ENCODE measurements around the gene OPTN. TPM values are rescaled to one million over a fixed set of nuclear protein-coding genes. Genes with fewer than 3 reads are reported as not detected.
A peak's percentile ranks its signal among the peaks of the same experiment; 100 is the strongest.
"Not testable (repeated sequence)": the region's sequence is repeated elsewhere in the genome, so short reads cannot be mapped to it uniquely, and the experiment has no call there.

The OPTN gene
- total RNA-seq (2014; rRNA removed; shearing (Covaris generic)), result 39.7 and 52.0 TPM in 2 replicates

GRCh38 chr10:13099666-13100348 is at the start of gene OPTN:
Gene OPTN (plus strand): TSS chr10:13100163. CDS start chr10:13109123, 8,960 bp downstream.
- H3K36me3 ChIP-seq, result peaks cover 19% of the 10 kb centered on the region
- no peaks in the 10 kb centered on the region for H3K9me3 ChIP-seq (replicated peaks)
- peak within 1 kb of the TSS; percentile 90 for H3K27ac ChIP-seq
- H3K27me3 ChIP-seq (replicated peaks), result no peaks in the 10 kb centered on the region
- DNase-seq (ENCODE audit: low read depth in 1 of 2, low spot score in 2 of 2), result peak; percentile 85 to 95
- H3K4me3 ChIP-seq, result peak within 1 kb of the TSS; percentile 98
- peaks cover 20% of the 10 kb centered on the region for H3K4me1 ChIP-seq (replicated peaks)

- H3K9me3 ChIP-seq (replicated peaks), result no peaks in the 10 kb centered on the region
- H3K4me3 ChIP-seq, result no peak overlapping the region
- H3K27ac ChIP-seq, result no peak overlapping the region
- H3K4me1 ChIP-seq (replicated peaks), result no peaks in the 10 kb centered on the region
- no peaks in the 10 kb centered on the region for H3K36me3 ChIP-seq
- no peak for DNase-seq (ENCODE audit: low read depth in 1 of 2, low spot score in 2 of 2)
- H3K27me3 ChIP-seq (replicated peaks), result no peaks in the 10 kb centered on the region; the same call in 1 of the 2 replicates
Observed at GRCh38 chr10:13051126-13051694, 48.8 kb upstream of the OPTN start.

- H3K27ac ChIP-seq, result not testable (repeated sequence)
Observed at GRCh38 chr10:13053208-13053607, 46.8 kb upstream of the OPTN start.

GRCh38 chr10:13053794-13054462 is 46.0 kb upstream of the OPTN start:
- Histone ChIP-seq H3K36me3 (no peaks in the 10 kb centered on the region), H3K27ac (no peak overlapping the region), H3K4me3 (no peak overlapping the region), H3K9me3 (replicated peaks) (no peaks in the 10 kb centered on the region), H3K4me1 (replicated peaks) (no peaks in the 10 kb centered on the region), H3K27me3 (replicated peaks) (no peaks in the 10 kb centered on the region; the same call in 1 of the 2 replicates)
- DNase-seq (ENCODE audit: low read depth in 1 of 2, low spot score in 2 of 2), result no peak

More at GRCh38 chr10:13053208-13053607, 46.8 kb upstream of the OPTN start:
- H3K4me1 ChIP-seq (replicated peaks); H3K36me3 ChIP-seq; DNase-seq (ENCODE audit: low read depth in 1 of 2, low spot score in 2 of 2); H3K27me3 ChIP-seq (replicated peaks); H3K9me3 ChIP-seq (replicated peaks); H3K4me3 ChIP-seq: not testable (repeated sequence)

GRCh38 chr10:13054844-13055243 is 45.1 kb upstream of the OPTN start:
- Histone ChIP-seq H3K27ac (no peak overlapping the region), H3K9me3 (replicated peaks) (no peaks in the 10 kb centered on the region), H3K27me3 (replicated peaks) (no peaks in the 10 kb centered on the region; the same call in 1 of the 2 replicates), H3K4me1 (replicated peaks) (no peaks in the 10 kb centered on the region), H3K4me3 (no peak overlapping the region), H3K36me3 (no peaks in the 10 kb centered on the region)
- no peak for DNase-seq (ENCODE audit: low read depth in 1 of 2, low spot score in 2 of 2)

- peak in 1 of 2 experiments; percentile 22 for DNase-seq (ENCODE audit: low read depth in 1 of 2, low spot score in 2 of 2)
Observed at GRCh38 chr10:13056456-13057077, 43.4 kb upstream of the OPTN start.

GRCh38 chr10:13062803-13063202 is 37.2 kb upstream of the OPTN start:
- H3K36me3 ChIP-seq, result no peaks in the 10 kb centered on the region
- no peak overlapping the region for H3K4me3 ChIP-seq
- no peak for DNase-seq (ENCODE audit: low read depth in 1 of 2, low spot score in 2 of 2)
- H3K4me1 ChIP-seq (replicated peaks), result no peaks in the 10 kb centered on the region
- H3K27me3 ChIP-seq (replicated peaks), result peaks cover 5% of the 10 kb centered on the region; the same call in 1 of the 2 replicates
- H3K9me3 ChIP-seq (replicated peaks), result no peaks in the 10 kb centered on the region
- no peak overlapping the region for H3K27ac ChIP-seq

More at GRCh38 chr10:13056456-13057077, 43.4 kb upstream of the OPTN start:
- H3K4me3 ChIP-seq, result no peak overlapping the region
- no peaks in the 10 kb centered on the region for H3K36me3 ChIP-seq
- no peaks in the 10 kb centered on the region; the same call in 1 of the 2 replicates for H3K27me3 ChIP-seq (replicated peaks)
- H3K4me1 ChIP-seq (replicated peaks), result no peaks in the 10 kb centered on the region
- H3K9me3 ChIP-seq (replicated peaks), result no peaks in the 10 kb centered on the region
- H3K27ac ChIP-seq, result no peak overlapping the region

- H3K4me1 ChIP-seq (replicated peaks), result no peaks in the 10 kb centered on the region
- no peak overlapping the region for H3K27ac ChIP-seq
- no peaks in the 10 kb centered on the region for H3K9me3 ChIP-seq (replicated peaks)
- no peak for DNase-seq (ENCODE audit: low read depth in 1 of 2, low spot score in 2 of 2)
- no peak overlapping the region for H3K4me3 ChIP-seq
- peaks cover 5% of the 10 kb centered on the region; the same call in 1 of the 2 replicates for H3K27me3 ChIP-seq (replicated peaks)
- H3K36me3 ChIP-seq, result no peaks in the 10 kb centered on the region
Observed at GRCh38 chr10:13066527-13066926, 33.4 kb upstream of the OPTN start.

GRCh38 chr10:13067431-13067830 is 32.5 kb upstream of the OPTN start:
- Histone ChIP-seq H3K4me3 (no peak overlapping the region), H3K36me3 (no peaks in the 10 kb centered on the region), H3K9me3 (replicated peaks) (no peaks in the 10 kb centered on the region), H3K27ac (no peak overlapping the region), H3K27me3 (replicated peaks) (peaks cover 5% of the 10 kb centered on the region; the same call in 1 of the 2 replicates), H3K4me1 (replicated peaks) (no peaks in the 10 kb centered on the region)
- no peak for DNase-seq (ENCODE audit: low read depth in 1 of 2, low spot score in 2 of 2)

- Histone ChIP-seq H3K36me3 (no peaks in the 10 kb centered on the region), H3K9me3 (replicated peaks) (no peaks in the 10 kb centered on the region), H3K4me1 (replicated peaks) (no peaks in the 10 kb centered on the region), H3K27me3 (replicated peaks) (peaks cover 5% of the 10 kb centered on the region; the same call in 1 of the 2 replicates), H3K27ac (no peak overlapping the region), H3K4me3 (no peak overlapping the region)
- no peak for DNase-seq (ENCODE audit: low read depth in 1 of 2, low spot score in 2 of 2)
Observed at GRCh38 chr10:13068071-13068470, 31.9 kb upstream of the OPTN start.

GRCh38 chr10:13068484-13068883 is 31.5 kb upstream of the OPTN start:
- H3K9me3 ChIP-seq (replicated peaks), result no peaks in the 10 kb centered on the region
- DNase-seq (ENCODE audit: low read depth in 1 of 2, low spot score in 2 of 2), result no peak
- H3K27ac ChIP-seq, result no peak overlapping the region
- peaks cover 5% of the 10 kb centered on the region; the same call in 1 of the 2 replicates for H3K27me3 ChIP-seq (replicated peaks)
- H3K36me3 ChIP-seq, result no peaks in the 10 kb centered on the region
- H3K4me3 ChIP-seq, result no peak overlapping the region
- no peaks in the 10 kb centered on the region for H3K4me1 ChIP-seq (replicated peaks)

- no peak overlapping the region for H3K27ac ChIP-seq
- no peaks in the 10 kb centered on the region for H3K36me3 ChIP-seq
- 0 out of 2 replicates have a peak, but pooled peaks cover 2% of the 10 kb centered on the region for H3K4me1 ChIP-seq (replicated peaks)
- no peak for DNase-seq (ENCODE audit: low read depth in 1 of 2, low spot score in 2 of 2)
- H3K9me3 ChIP-seq (replicated peaks), result no peaks in the 10 kb centered on the region
- no peak overlapping the region for H3K4me3 ChIP-seq
- H3K27me3 ChIP-seq (replicated peaks), result no peaks in the 10 kb centered on the region
Observed at GRCh38 chr10:13072339-13072738, 27.6 kb upstream of the OPTN start.

GRCh38 chr10:13074563-13075451 is 25.2 kb upstream of the OPTN start:
- peak; percentile 56 to 66 for DNase-seq (ENCODE audit: low read depth in 1 of 2, low spot score in 2 of 2)
- Histone ChIP-seq H3K27ac (no peak overlapping the region), H3K4me3 (no peak overlapping the region), H3K9me3 (replicated peaks) (peaks cover 5% of the 10 kb centered on the region), H3K36me3 (no peaks in the 10 kb centered on the region), H3K4me1 (replicated peaks) (peaks cover 2% of the 10 kb centered on the region; the same call in 1 of the 2 replicates), H3K27me3 (replicated peaks) (no peaks in the 10 kb centered on the region)
